ENCODE measurements around the gene FBXW4. TPM values are rescaled to one million over a fixed set of nuclear protein-coding genes. Genes with fewer than 3 reads are reported as not detected.
A peak's percentile ranks its signal among the peaks of the same experiment; 100 is the strongest.

The FBXW4 gene
- total and polyA plus RNA-seq, 9 of the 15 experiments (the other 6 are each of a cell fraction or from before 2014, with no cell fraction given) = 1.0 to 10.6 (median 5.4) TPM

- TF ChIP-seq, protein P1, sequence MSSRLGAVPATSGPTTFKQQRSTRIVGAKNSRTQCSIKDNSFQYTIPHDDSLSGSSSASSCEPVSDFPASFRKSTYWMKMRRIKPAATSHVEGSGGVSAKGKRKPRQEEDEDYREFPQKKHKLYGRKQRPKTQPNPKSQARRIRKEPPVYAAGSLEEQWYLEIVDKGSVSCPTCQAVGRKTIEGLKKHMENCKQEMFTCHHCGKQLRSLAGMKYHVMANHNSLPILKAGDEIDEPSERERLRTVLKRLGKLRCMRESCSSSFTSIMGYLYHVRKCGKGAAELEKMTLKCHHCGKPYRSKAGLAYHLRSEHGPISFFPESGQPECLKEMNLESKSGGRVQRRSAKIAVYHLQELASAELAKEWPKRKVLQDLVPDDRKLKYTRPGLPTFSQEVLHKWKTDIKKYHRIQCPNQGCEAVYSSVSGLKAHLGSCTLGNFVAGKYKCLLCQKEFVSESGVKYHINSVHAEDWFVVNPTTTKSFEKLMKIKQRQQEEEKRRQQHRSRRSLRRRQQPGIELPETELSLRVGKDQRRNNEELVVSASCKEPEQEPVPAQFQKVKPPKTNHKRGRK (tag; IDR thresholded peaks at IDR 0.05) = no peak
- TF ChIP-seq PYGO2 (tag; IDR thresholded peaks at IDR 0.05) (no peak), MBD2 (IDR thresholded peaks at IDR 0.05; ENCODE audit: borderline replicate concordance, low read depth) (no peak), BHLHE40 (IDR thresholded peaks at IDR 0.05; ENCODE audit: low read length) (no peak), LEF1 (IDR thresholded peaks at IDR 0.05) (peak; percentile 58; the same call in 1 of the 2 replicates), ZC3H8 (IDR thresholded peaks at IDR 0.05) (no peak), RFX7 (CRISPR knock-in tag; IDR thresholded peaks at IDR 0.05) (no peak), KLF10 (CRISPR knock-in tag; IDR thresholded peaks at IDR 0.05) (no peak), TAF9B (IDR thresholded peaks at IDR 0.05; ENCODE audit: partially characterized antibody) (no peak), TFE3 (CRISPR knock-in tag; IDR thresholded peaks at IDR 0.05) (no peak), TAL1 (IDR thresholded peaks at IDR 0.05) (peak; percentile 97), CTBP1 (IDR thresholded peaks at IDR 0.05; ENCODE audit: borderline replicate concordance) (peak; percentile 54), SRSF9 (IDR thresholded peaks at IDR 0.05; ENCODE audit: borderline replicate concordance, low read depth, low read length) (no peak), ZFX (CRISPR knock-in tag; IDR thresholded peaks at IDR 0.05) (no peak), PTTG1 (tag; IDR thresholded peaks at IDR 0.05; ENCODE audit: low read depth) (no peak), JUNB (CRISPR knock-in tag; conservative IDR thresholded peaks at IDR 0.05) (no peak), ARNT (IDR thresholded peaks at IDR 0.05) (peak in 1 of 2 experiments; percentile 84; a peak in 2 of 4 replicates), ZNF431 (CRISPR knock-in tag; IDR thresholded peaks at IDR 0.05) (no peak), ZNF140 (CRISPR knock-in tag; IDR thresholded peaks at IDR 0.05) (no peak), FUS (optimal IDR thresholded peaks at IDR 0.05; ENCODE audit: low read depth, low read length) (no peak), CBFA2T2 (conservative IDR thresholded peaks at IDR 0.05) (peak; percentile 93), SMAD4 (CRISPR knock-in tag; conservative IDR thresholded peaks at IDR 0.05) (peak; percentile 67), SRSF3 (IDR thresholded peaks at IDR 0.05; ENCODE audit: insufficient read depth, low read length) (no peak)
- TF ChIP-seq, protein P2, sequence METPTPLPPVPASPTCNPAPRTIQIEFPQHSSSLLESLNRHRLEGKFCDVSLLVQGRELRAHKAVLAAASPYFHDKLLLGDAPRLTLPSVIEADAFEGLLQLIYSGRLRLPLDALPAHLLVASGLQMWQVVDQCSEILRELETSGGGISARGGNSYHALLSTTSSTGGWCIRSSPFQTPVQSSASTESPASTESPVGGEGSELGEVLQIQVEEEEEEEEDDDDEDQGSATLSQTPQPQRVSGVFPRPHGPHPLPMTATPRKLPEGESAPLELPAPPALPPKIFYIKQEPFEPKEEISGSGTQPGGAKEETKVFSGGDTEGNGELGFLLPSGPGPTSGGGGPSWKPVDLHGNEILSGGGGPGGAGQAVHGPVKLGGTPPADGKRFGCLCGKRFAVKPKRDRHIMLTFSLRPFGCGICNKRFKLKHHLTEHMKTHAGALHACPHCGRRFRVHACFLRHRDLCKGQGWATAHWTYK (CRISPR knock-in tag; IDR thresholded peaks at IDR 0.05) = no peak
- TF ChIP-seq, protein P3, sequence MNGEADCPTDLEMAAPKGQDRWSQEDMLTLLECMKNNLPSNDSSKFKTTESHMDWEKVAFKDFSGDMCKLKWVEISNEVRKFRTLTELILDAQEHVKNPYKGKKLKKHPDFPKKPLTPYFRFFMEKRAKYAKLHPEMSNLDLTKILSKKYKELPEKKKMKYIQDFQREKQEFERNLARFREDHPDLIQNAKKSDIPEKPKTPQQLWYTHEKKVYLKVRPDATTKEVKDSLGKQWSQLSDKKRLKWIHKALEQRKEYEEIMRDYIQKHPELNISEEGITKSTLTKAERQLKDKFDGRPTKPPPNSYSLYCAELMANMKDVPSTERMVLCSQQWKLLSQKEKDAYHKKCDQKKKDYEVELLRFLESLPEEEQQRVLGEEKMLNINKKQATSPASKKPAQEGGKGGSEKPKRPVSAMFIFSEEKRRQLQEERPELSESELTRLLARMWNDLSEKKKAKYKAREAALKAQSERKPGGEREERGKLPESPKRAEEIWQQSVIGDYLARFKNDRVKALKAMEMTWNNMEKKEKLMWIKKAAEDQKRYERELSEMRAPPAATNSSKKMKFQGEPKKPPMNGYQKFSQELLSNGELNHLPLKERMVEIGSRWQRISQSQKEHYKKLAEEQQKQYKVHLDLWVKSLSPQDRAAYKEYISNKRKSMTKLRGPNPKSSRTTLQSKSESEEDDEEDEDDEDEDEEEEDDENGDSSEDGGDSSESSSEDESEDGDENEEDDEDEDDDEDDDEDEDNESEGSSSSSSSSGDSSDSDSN (IDR thresholded peaks at IDR 0.05; ENCODE audit: borderline replicate concordance in 1 of 2, low read depth in 2 of 2, low read length in 2 of 2) = 0 out of 4 replicates have a peak, but pooled peaks of 1 of the 2 experiments have one; percentile 23
These were observed 119.3 kb downstream of the FBXW4 start (continued) for GRCh38 chr10:101575580-101576210.

Data from K562 (cell line).